WTC11 (cell line): ENCODE measurements around the gene MAP3K7. TPM values are rescaled to one million over a fixed set of nuclear protein-coding genes. Genes with fewer than 3 reads are reported as not detected.

Experiments
- ATAC-seq: fragments of 200-7000 bp; cut with Tn5 transposase; 2 replicates; pipeline ENCODE4 v1.10.0; 2021; ENCODE audit warnings: mild to moderate bottlenecking, moderate library complexity
- CTCF ChIA-PET: fragments of 300-600 bp; sonication (Branson Sonifier 250); formaldehyde crosslinking; loops from one replicate; lab custom pipeline; 2021; ENCODE audit warnings: antibody characterized with exemption; lab: Charles Lee
- POLR2A ChIA-PET: fragments of 350-600 bp; sonication (Branson Sonifier 250); formaldehyde crosslinking; loops from one replicate; lab custom pipeline; 2021; ENCODE audit warnings: antibody characterized with exemption; lab: Charles Lee
- DNase-seq: peaks from one replicate; pipeline ENCODE4 v3.0.0; 2021; ENCODE audit warnings: low spot score
- H3K27ac Mint-ChIP-seq: 2 replicates; pipeline ENCODE4 v1.8.0; 2021; ENCODE audit warnings: mixed read lengths
- H3K27me3 Mint-ChIP-seq: 2 replicates; pipeline ENCODE4 v1.8.0; 2021; ENCODE audit warnings: low read depth, mild to moderate bottlenecking, moderate library complexity, mixed read lengths
- H3K36me3 Mint-ChIP-seq: 2 replicates; pipeline ENCODE4 v1.8.0; 2021; ENCODE audit warnings: mixed read lengths
- H3K4me1 Mint-ChIP-seq: 2 replicates; pipeline ENCODE4 v1.8.0; 2022; ENCODE audit warnings: mixed read lengths
- H3K4me3 Mint-ChIP-seq: 2 replicates; pipeline ENCODE4 v1.8.0; 2021; ENCODE audit warnings: mild to moderate bottlenecking, moderate library complexity, mixed read lengths
- H3K9me3 Mint-ChIP-seq: 2 replicates; pipeline ENCODE4 v1.8.0; 2021; ENCODE audit warnings: mixed read lengths
- ATF1 ChIP-seq: sonication (generic); formaldehyde crosslinking; IDR thresholded peaks from 2 replicates; pipeline ENCODE4 v1.8.1; 2023; ENCODE audit warnings: mild to moderate bottlenecking, moderate library complexity, missing genetic modification reagents
- CREB1 ChIP-seq: sonication (generic); formaldehyde crosslinking; IDR thresholded peaks from 2 replicates; pipeline ENCODE4 v1.8.0; 2023; ENCODE audit warnings: mild to moderate bottlenecking, missing genetic modification reagents
- CREM ChIP-seq: sonication (generic); formaldehyde crosslinking; IDR thresholded peaks from 2 replicates; pipeline ENCODE4 v1.8.1; 2022; ENCODE audit warnings: mild to moderate bottlenecking, missing genetic modification reagents, moderate library complexity
- ELF4 ChIP-seq: sonication (generic); formaldehyde crosslinking; IDR thresholded peaks from 2 replicates; pipeline ENCODE4 v1.8.1; 2022; ENCODE audit warnings: low read depth, mild to moderate bottlenecking, moderate library complexity, missing genetic modification reagents
- ESRRA ChIP-seq: sonication (generic); formaldehyde crosslinking; IDR thresholded peaks from 2 replicates; pipeline ENCODE4 v1.8.1; 2022; ENCODE audit warnings: mild to moderate bottlenecking, missing genetic modification reagents, borderline replicate concordance
- FOXP1 ChIP-seq: sonication (generic); formaldehyde crosslinking; IDR thresholded peaks from 2 replicates; pipeline ENCODE4 v1.8.0; 2022; ENCODE audit warnings: missing genetic modification reagents, mild to moderate bottlenecking, moderate library complexity, borderline replicate concordance
- GTF2I ChIP-seq: fragments of 250-450 bp; sonication (Bioruptor Pico); conservative IDR thresholded peaks from 2 replicates; pipeline ENCODE4 v1.4.0; 2021; ENCODE audit warnings: mild to moderate bottlenecking
- HMGA2 ChIP-seq: fragments of 250-450 bp; sonication (Bioruptor Pico); IDR thresholded peaks from 2 replicates; pipeline ENCODE4 v1.4.0; 2021; ENCODE audit warnings: mild to moderate bottlenecking, moderate library complexity
- NR3C1 ChIP-seq: sonication (generic); formaldehyde crosslinking; conservative IDR thresholded peaks from 2 replicates; pipeline ENCODE4 v1.8.1; 2023; ENCODE audit warnings: low read depth, mild to moderate bottlenecking, missing genetic modification reagents
- RORB ChIP-seq: fragments of 250-450 bp; sonication (Bioruptor Pico); IDR thresholded peaks from 2 replicates; pipeline ENCODE4 v1.9.0; 2021; ENCODE audit warnings: mild to moderate bottlenecking
- TEAD4 ChIP-seq: sonication (generic); formaldehyde crosslinking; IDR thresholded peaks from 2 replicates; pipeline ENCODE4 v1.8.0; 2022; ENCODE audit warnings: mild to moderate bottlenecking, missing genetic modification reagents
- ZNF138 ChIP-seq: sonication (generic); formaldehyde crosslinking; conservative IDR thresholded peaks from 2 replicates; pipeline ENCODE4 v1.8.1; 2022; ENCODE audit warnings: mild to moderate bottlenecking, moderate library complexity, missing genetic modification reagents
- ZNF396 ChIP-seq: fragments of 250-450 bp; sonication (Bioruptor Pico); IDR thresholded peaks from 2 replicates; pipeline ENCODE4 v1.8.0; 2021; ENCODE audit warnings: mild to moderate bottlenecking, moderate library complexity, borderline replicate concordance
- ZNF416 ChIP-seq: fragments of 250-450 bp; sonication (Bioruptor Pico); IDR thresholded peaks from 2 replicates; pipeline ENCODE4 v1.9.0; 2021; ENCODE audit warnings: mild to moderate bottlenecking, inconsistent platforms
- ZNF671 ChIP-seq: fragments of 250-450 bp; sonication (Bioruptor Pico); IDR thresholded peaks from 2 replicates; pipeline ENCODE4 v1.8.0; 2021; ENCODE audit warnings: mild to moderate bottlenecking
- total RNA-seq: library from RNA; stranded (reverse); gene quantifications from 3 replicates; pipeline ENCODE4 v1.2.3, GENCODE V29; 2021
- TF ChIP-seq, protein P1 (sequence below): sonication (generic); formaldehyde crosslinking; IDR thresholded peaks from 2 replicates; pipeline ENCODE4 v1.8.1; 2023; ENCODE audit warnings: mild to moderate bottlenecking, moderate library complexity, missing genetic modification reagents
- TF ChIP-seq, protein P2 (sequence below): sonication (generic); formaldehyde crosslinking; IDR thresholded peaks from 2 replicates; pipeline ENCODE4 v1.8.1; 2023; ENCODE audit warnings: mild to moderate bottlenecking, missing genetic modification reagents
- TF ChIP-seq, protein P3 (sequence below): sonication (generic); formaldehyde crosslinking; conservative IDR thresholded peaks from 2 replicates; pipeline ENCODE4 v1.8.1; 2023; ENCODE audit warnings: mild to moderate bottlenecking, low read depth, missing genetic modification reagents, moderate library complexity
- TF ChIP-seq, protein P4 (sequence below): fragments of 250-450 bp; sonication (Bioruptor Pico); IDR thresholded peaks from 2 replicates; pipeline ENCODE4 v1.9.0; 2021; ENCODE audit warnings: mild to moderate bottlenecking

Gene MAP3K7
- total RNA-seq, 1 experiment from 2014 or later, result 36.7 TPM

DNA sequence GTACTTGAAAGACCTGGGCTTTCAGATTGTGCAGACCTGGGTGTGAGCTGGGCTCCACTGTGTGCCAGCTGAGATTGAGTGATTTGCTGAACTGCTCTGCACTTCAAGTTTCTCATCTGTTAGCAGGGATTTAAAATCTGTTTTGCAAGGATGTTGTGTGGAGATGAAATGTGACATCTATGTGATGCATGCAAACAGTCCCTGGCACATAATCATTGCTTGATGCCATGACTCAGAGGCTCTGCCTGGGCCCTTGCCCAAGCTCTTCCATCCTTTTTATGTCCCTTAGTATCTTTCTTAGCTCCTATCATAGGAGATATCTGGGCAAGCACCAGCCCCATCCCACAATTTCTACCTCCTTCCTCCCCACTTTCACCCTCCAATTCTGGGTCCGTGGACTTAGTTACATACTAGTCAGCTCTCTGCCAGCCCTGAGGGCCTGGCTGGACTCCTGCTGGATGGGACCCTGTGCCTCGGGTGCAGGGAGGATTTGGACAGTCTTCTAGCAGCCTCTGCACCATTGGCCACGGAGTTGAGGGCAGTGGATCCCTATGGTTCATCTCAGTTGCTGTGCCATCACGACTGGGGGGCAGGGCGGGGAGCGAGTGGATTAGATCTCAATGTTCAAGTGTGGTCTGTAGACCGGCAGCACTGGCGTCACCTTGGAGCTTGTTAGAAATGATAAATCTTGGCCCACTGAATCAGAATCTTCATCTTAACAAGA is 103.6 kb downstream of the MAP3K7 start:
- H3K36me3 Mint-ChIP-seq, result peaks cover 25% of the 10 kb centered on the region
- H3K27ac Mint-ChIP-seq, result no peak overlapping the region
- H3K27me3 Mint-ChIP-seq, result peaks cover 2% of the 10 kb centered on the region; the same call in 1 of the 2 replicates
- H3K4me3 Mint-ChIP-seq, result no peak overlapping the region
- H3K4me1 Mint-ChIP-seq, result peaks cover 45% of the 10 kb centered on the region
- CTCF ChIA-PET, result interaction anchor here (1.8 kb wide), 1 partner anchor 543 kb away, joined by 8 read pairs; no protein-coding TSS in a partner anchor
- TF ChIP-seq ZNF416 (CRISPR knock-in tag), result no peak
- no peak for TF ChIP-seq ZNF671 (CRISPR knock-in tag)
- TF ChIP-seq FOXP1 (CRISPR knock-in tag), result no peak
- TF ChIP-seq ZNF138, result no peak
- no peak for TF ChIP-seq ELF4 (CRISPR knock-in tag)
- TF ChIP-seq CREM (CRISPR knock-in tag), result no peak
- TF ChIP-seq CREB1 (CRISPR knock-in tag), result no peak
- TF ChIP-seq RORB (CRISPR knock-in tag), result no peak
- TF ChIP-seq, protein P1, sequence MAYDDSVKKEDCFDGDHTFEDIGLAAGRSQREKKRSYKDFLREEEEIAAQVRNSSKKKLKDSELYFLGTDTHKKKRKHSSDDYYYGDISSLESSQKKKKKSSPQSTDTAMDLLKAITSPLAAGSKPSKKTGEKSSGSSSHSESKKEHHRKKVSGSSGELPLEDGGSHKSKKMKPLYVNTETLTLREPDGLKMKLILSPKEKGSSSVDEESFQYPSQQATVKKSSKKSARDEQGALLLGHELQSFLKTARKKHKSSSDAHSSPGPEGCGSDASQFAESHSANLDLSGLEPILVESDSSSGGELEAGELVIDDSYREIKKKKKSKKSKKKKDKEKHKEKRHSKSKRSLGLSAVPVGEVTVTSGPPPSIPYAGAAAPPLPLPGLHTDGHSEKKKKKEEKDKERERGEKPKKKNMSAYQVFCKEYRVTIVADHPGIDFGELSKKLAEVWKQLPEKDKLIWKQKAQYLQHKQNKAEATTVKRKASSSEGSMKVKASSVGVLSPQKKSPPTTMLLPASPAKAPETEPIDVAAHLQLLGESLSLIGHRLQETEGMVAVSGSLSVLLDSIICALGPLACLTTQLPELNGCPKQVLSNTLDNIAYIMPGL (CRISPR knock-in tag), result no peak
- no peak for TF ChIP-seq ZNF396 (CRISPR knock-in tag)
- TF ChIP-seq ESRRA (CRISPR knock-in tag), result no peak
- TF ChIP-seq, protein P2, sequence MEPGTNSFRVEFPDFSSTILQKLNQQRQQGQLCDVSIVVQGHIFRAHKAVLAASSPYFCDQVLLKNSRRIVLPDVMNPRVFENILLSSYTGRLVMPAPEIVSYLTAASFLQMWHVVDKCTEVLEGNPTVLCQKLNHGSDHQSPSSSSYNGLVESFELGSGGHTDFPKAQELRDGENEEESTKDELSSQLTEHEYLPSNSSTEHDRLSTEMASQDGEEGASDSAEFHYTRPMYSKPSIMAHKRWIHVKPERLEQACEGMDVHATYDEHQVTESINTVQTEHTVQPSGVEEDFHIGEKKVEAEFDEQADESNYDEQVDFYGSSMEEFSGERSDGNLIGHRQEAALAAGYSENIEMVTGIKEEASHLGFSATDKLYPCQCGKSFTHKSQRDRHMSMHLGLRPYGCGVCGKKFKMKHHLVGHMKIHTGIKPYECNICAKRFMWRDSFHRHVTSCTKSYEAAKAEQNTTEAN (CRISPR knock-in tag), result no peak
- TF ChIP-seq, protein P3, sequence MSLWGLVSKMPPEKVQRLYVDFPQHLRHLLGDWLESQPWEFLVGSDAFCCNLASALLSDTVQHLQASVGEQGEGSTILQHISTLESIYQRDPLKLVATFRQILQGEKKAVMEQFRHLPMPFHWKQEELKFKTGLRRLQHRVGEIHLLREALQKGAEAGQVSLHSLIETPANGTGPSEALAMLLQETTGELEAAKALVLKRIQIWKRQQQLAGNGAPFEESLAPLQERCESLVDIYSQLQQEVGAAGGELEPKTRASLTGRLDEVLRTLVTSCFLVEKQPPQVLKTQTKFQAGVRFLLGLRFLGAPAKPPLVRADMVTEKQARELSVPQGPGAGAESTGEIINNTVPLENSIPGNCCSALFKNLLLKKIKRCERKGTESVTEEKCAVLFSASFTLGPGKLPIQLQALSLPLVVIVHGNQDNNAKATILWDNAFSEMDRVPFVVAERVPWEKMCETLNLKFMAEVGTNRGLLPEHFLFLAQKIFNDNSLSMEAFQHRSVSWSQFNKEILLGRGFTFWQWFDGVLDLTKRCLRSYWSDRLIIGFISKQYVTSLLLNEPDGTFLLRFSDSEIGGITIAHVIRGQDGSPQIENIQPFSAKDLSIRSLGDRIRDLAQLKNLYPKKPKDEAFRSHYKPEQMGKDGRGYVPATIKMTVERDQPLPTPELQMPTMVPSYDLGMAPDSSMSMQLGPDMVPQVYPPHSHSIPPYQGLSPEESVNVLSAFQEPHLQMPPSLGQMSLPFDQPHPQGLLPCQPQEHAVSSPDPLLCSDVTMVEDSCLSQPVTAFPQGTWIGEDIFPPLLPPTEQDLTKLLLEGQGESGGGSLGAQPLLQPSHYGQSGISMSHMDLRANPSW (CRISPR knock-in tag), result no peak
- no peak for TF ChIP-seq TEAD4 (CRISPR knock-in tag)
- TF ChIP-seq ATF1 (CRISPR knock-in tag), result no peak
- no peak for TF ChIP-seq NR3C1
- no peak for TF ChIP-seq GTF2I
- TF ChIP-seq, protein P4, sequence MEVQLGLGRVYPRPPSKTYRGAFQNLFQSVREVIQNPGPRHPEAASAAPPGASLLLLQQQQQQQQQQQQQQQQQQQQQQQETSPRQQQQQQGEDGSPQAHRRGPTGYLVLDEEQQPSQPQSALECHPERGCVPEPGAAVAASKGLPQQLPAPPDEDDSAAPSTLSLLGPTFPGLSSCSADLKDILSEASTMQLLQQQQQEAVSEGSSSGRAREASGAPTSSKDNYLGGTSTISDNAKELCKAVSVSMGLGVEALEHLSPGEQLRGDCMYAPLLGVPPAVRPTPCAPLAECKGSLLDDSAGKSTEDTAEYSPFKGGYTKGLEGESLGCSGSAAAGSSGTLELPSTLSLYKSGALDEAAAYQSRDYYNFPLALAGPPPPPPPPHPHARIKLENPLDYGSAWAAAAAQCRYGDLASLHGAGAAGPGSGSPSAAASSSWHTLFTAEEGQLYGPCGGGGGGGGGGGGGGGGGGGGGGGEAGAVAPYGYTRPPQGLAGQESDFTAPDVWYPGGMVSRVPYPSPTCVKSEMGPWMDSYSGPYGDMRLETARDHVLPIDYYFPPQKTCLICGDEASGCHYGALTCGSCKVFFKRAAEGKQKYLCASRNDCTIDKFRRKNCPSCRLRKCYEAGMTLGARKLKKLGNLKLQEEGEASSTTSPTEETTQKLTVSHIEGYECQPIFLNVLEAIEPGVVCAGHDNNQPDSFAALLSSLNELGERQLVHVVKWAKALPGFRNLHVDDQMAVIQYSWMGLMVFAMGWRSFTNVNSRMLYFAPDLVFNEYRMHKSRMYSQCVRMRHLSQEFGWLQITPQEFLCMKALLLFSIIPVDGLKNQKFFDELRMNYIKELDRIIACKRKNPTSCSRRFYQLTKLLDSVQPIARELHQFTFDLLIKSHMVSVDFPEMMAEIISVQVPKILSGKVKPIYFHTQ (CRISPR knock-in tag), result no peak
- TF ChIP-seq HMGA2, result no peak
- ATAC-seq, result no peak
- peaks cover 28% of the 10 kb centered on the region for H3K9me3 Mint-ChIP-seq
- no peak for DNase-seq
- POLR2A ChIA-PET, result no interaction called here
